Motor neuron (in vitro differentiated cells): ENCODE data around the gene TP53BP2. TPM values are rescaled to one million over a fixed set of nuclear protein-coding genes. Genes with fewer than 3 reads are reported as not detected.
"Not testable (repeated sequence)": the region's sequence is repeated elsewhere in the genome, so short reads cannot be mapped to it uniquely, and the experiment has no call there.

Experiments used
- ATAC-seq, 8 experiments: fragments of 200-7000 bp; cut with Tn5 transposase; replicated peaks in 6 of 8; 2 replicates each; pipeline ENCODE4 v1.8.0; 2021; ENCODE audit warnings: mild to moderate bottlenecking in 8 of 8, moderate library complexity in 8 of 8
- H3K27ac ChIP-seq, 2 donors: fragments of 250-450 bp; sonication (Bioruptor Pico); 2 replicates each; pipeline ENCODE4 v1.9.0; 2021; ENCODE audit warnings: antibody characterized with exemption in 2 of 2, mild to moderate bottlenecking in 2 of 2, moderate library complexity in 1 of 2
- H3K4me1 ChIP-seq, 2 donors: fragments of 250-450 bp; sonication (Bioruptor Pico); replicated peaks in 1 of 2; 2 replicates each; pipeline ENCODE4 v1.6.1; 2021; ENCODE audit warnings: antibody characterized with exemption in 2 of 2, mild to moderate bottlenecking in 2 of 2, moderate library complexity in 1 of 2
- H3K4me3 ChIP-seq, 5 donors: fragments of 250-450 bp; sonication (Bioruptor Pico); 2 replicates each; pipeline ENCODE4 v1.9.0; 2021; ENCODE audit warnings: antibody characterized with exemption in 5 of 5, mild to moderate bottlenecking in 5 of 5, moderate library complexity in 4 of 5
- WGBS, 10 experiments: fragments of 450-650 bp; shearing (Covaris generic); methylation state at CpG; one replicate each; pipeline ENCODE4 v1.0.0; 2022; 5-methylcytosine and 5-hydroxymethylcytosine counted together
- in situ Hi-C, 9 experiments: fragments of 400-800 bp; cut with MboI; loops; one replicate each; pipeline ENCODE4 v1.15.0; 2021; ENCODE audit warnings: low sequenced_read_pairs in 9 of 9, low pct_unique_long_range_greater_than_20kb in 2 of 9; ENCODE audit not compliant: unreplicated experiment in 9 of 9
- total RNA-seq, 8 experiments: library from RNA; unstranded; fragments of 300-600 nt; gene quantifications; 2 replicates each; pipeline versions ENCODE4 v1.2.3 to v1.2.4, GENCODE V29; 2022

Gene TP53BP2
- total RNA-seq, 8 experiments from 2014 or later = 13.1 to 40.2 (median 23.3) TPM

GRCh38 chr1:223847781-223848345 lies 2.1 kb upstream of the TP53BP2 start:
- H3K27ac ChIP-seq = no peak overlapping the region
- in situ Hi-C loops = no loop called here
- ATAC-seq = no peak
- H3K4me1 ChIP-seq = peaks cover 5 to 7% of the 10 kb centered on the region in 2 donors
- WGBS, 10 experiments = 86 to 100% (median 96%) methylated on average over 1 to 4 of the region's 4 CpGs; no CpG with 5 or more reads in 1 of the 10 experiments
- no peak overlapping the region for H3K4me3 ChIP-seq

GRCh38 chr1:223845037-223845809 lies 524 bp downstream of the TP53BP2 start:
- in situ Hi-C loops = no loop called here
- Histone ChIP-seq H3K4me1 (peaks cover 5 to 7% of the 10 kb centered on the region in 2 donors), H3K27ac (peak overlapping the region; percentile 92 to 97), H3K4me3 (peak overlapping the region; percentile 56 to 84 (median 65))
- 0 to 6% (median 0%) methylated on average over 1 to 20 of the region's 69 CpGs; no CpG with 5 or more reads in 1 of the 10 experiments for WGBS, 10 experiments
- ATAC-seq = peak in 4 of 8 experiments; percentile 20 to 47 (median 31)

DNA sequence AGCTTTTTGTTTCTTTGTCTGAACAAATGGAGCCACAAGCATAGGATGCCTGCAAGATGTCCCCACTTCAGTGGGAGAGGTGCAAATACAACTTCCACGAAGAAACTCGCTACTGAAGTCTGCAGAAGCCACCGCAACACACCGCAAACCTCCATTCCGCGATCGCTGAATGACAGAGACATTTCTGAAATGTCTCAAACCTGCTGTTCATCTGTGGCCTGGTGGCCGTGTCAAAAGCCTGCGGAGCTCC lies 1.0 kb downstream of the TP53BP2 start:
- in situ Hi-C loops = no loop called here
- Histone ChIP-seq H3K27ac (peak overlapping the region in 1 of 2 donors; percentile 97), H3K4me1 (peaks cover 5 to 7% of the 10 kb centered on the region in 2 donors), H3K4me3 (peak overlapping the region; percentile 56 to 84 (median 65))
- 0 to 10% (median 1%) methylated on average over 1 to 9 of the region's 9 CpGs; no CpG with 5 or more reads in 2 of the 10 experiments for WGBS, 10 experiments
- ATAC-seq = no peak

GRCh38 chr1:223843934-223844786 lies 1.6 kb downstream of the TP53BP2 start:
- Histone ChIP-seq H3K27ac (no peak overlapping the region), H3K4me1 (peaks cover 5 to 7% of the 10 kb centered on the region in 2 donors), H3K4me3 (peak overlapping the region; percentile 56 to 84 (median 65))
- 38 to 73% (median 52%) methylated on average over 3 to 10 of the region's 10 CpGs for WGBS, 10 experiments
- no peak for ATAC-seq
- in situ Hi-C loops = no loop called here

GRCh38 chr1:223842784-223843183 lies 3.0 kb downstream of the TP53BP2 start:
- in situ Hi-C loops = no loop called here
- Histone ChIP-seq H3K4me1 (peaks cover 6 to 7% of the 10 kb centered on the region in 2 donors), H3K4me3 (no peak overlapping the region), H3K27ac (no peak overlapping the region)
- no peak for ATAC-seq
- WGBS, 10 experiments = 83 to 100% (median 96%) methylated on average over 1 to 2 of the region's 2 CpGs

DNA sequence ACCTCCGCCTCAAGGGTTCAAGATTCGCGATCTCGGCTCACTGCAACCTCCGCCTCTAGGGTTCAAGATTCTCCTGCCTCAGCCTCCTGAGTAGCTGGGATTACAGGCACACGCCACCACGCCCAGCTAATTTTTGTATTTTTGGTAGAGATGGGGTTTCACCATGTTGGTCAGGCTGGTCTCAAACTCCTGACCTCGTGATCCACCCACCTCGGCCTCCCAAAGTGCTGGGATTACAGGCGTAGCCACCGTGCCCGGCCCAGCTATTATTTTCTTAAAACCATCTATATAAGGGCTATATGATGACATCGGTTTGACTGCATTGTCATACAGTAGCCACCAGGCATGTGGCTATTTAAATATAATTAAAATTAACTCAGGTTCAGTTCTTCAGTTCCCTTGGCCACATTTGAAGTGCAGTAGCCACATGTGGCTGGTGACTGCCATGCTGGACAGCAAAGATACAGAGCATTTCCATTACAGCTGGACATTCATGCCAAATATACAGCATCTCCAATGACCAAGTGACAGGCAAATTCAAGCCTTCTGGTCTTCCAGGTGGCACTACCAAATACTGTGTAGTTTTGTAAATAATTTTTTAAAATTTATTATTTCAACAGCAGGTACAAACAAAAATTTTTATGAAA lies 3.6 kb downstream of the TP53BP2 start:
- ATAC-seq, H3K27ac ChIP-seq, H3K4me3 ChIP-seq, in situ Hi-C loops: not testable (repeated sequence)
- 80 to 100% (median 96%) methylated on average over 1 to 9 of the region's 13 CpGs; no CpG with 5 or more reads in 2 of the 10 experiments for WGBS, 10 experiments
- peaks cover 5 to 12% of the 10 kb centered on the region in 2 donors for H3K4me1 ChIP-seq

GRCh38 chr1:223840254-223840653 lies 5.5 kb downstream of the TP53BP2 start:
- Histone ChIP-seq H3K4me3 (no peak overlapping the region), H3K4me1 (peaks cover 0 to 8% of the 10 kb centered on the region in 2 donors), H3K27ac (no peak overlapping the region)
- in situ Hi-C loops = no loop called here
- no peak for ATAC-seq

- WGBS, 10 experiments = 50 to 100% (median 75%) methylated on average over 1 to 5 of the region's 5 CpGs; no CpG with 5 or more reads in 1 of the 10 experiments
- in situ Hi-C loops = no loop called here
- Histone ChIP-seq H3K4me1 (peaks cover 0 to 8% of the 10 kb centered on the region in 2 donors), H3K4me3 (no peak overlapping the region), H3K27ac (no peak overlapping the region)
- ATAC-seq = peak in 2 of 8 experiments; percentile 28 to 53
Observed at GRCh38 chr1:223838125-223838854, 7.5 kb downstream of the TP53BP2 start.

GRCh38 chr1:223837687-223838086 lies 8.1 kb downstream of the TP53BP2 start:
- H3K4me1 ChIP-seq = peaks cover 0 to 8% of the 10 kb centered on the region in 2 donors
- ATAC-seq = no peak
- in situ Hi-C loops = no loop called here
- no peak overlapping the region for H3K4me3 ChIP-seq
- H3K27ac ChIP-seq = no peak overlapping the region
- 80 to 83% (median 83%) methylated on average over 1 to 3 of the region's 10 CpGs; no CpG with 5 or more reads in 7 of the 10 experiments for WGBS, 10 experiments

- Histone ChIP-seq H3K4me1 (peaks cover 0 to 8% of the 10 kb centered on the region in 2 donors), H3K27ac (no peak overlapping the region), H3K4me3 (no peak overlapping the region)
- peak in 2 of 8 experiments; percentile 26 to 27 for ATAC-seq
- WGBS, 10 experiments = 40 to 70% (median 48%) methylated on average over 1 of the region's 1 CpG; no CpG with 5 or more reads in 4 of the 10 experiments
- in situ Hi-C loops = no loop called here
Observed at GRCh38 chr1:223837206-223837605, 8.5 kb downstream of the TP53BP2 start.

DNA sequence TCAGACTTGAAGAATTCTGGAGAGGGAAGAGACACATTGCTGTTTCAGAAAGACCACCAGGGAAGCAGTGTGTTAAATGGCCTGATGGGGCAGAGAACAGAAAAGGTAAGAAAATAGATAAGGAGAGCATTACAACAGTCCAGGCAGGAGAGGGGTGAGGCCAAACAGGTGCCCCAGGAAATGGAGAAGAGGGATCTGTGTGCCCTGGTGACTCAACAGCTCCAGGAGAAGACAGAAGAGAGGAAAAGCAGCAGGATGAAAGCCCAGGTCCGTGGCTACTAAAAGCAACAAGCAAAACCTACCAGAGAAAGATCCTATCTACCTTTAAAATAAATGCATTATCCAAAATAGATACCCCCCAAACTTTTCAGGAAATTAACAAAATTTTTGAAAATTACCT lies 9.2 kb downstream of the TP53BP2 start:
- peaks cover 0 to 8% of the 10 kb centered on the region in 2 donors for H3K4me1 ChIP-seq
- 80 to 100% (median 85%) methylated on average over 1 of the region's 1 CpG; no CpG with 5 or more reads in 4 of the 10 experiments for WGBS, 10 experiments
- no peak overlapping the region for H3K27ac ChIP-seq

GRCh38 chr1:223835754-223836153 lies 10.0 kb downstream of the TP53BP2 start:
- 14 to 100% (median 90%) methylated on average over 1 to 2 of the region's 2 CpGs; no CpG with 5 or more reads in 2 of the 10 experiments for WGBS, 10 experiments
- no peak for ATAC-seq
- peaks cover 0 to 8% of the 10 kb centered on the region in 2 donors for H3K4me1 ChIP-seq
- no peak overlapping the region for H3K4me3 ChIP-seq
- no peak overlapping the region for H3K27ac ChIP-seq
- in situ Hi-C loops = no loop called here

More for the DNA sequence above, 9.2 kb downstream of the TP53BP2 start:
- ATAC-seq = no peak
- in situ Hi-C loops = no loop called here
- no peak overlapping the region for H3K4me3 ChIP-seq
